ENCODE data around the gene SLC6A13.
A peak's percentile ranks its signal among the peaks of the same experiment; 100 is the strongest.
"Not testable (repeated sequence)": the region's sequence is repeated elsewhere in the genome, so short reads cannot be mapped to it uniquely, and the experiment has no call there.

The SLC6A13 gene

DNA sequence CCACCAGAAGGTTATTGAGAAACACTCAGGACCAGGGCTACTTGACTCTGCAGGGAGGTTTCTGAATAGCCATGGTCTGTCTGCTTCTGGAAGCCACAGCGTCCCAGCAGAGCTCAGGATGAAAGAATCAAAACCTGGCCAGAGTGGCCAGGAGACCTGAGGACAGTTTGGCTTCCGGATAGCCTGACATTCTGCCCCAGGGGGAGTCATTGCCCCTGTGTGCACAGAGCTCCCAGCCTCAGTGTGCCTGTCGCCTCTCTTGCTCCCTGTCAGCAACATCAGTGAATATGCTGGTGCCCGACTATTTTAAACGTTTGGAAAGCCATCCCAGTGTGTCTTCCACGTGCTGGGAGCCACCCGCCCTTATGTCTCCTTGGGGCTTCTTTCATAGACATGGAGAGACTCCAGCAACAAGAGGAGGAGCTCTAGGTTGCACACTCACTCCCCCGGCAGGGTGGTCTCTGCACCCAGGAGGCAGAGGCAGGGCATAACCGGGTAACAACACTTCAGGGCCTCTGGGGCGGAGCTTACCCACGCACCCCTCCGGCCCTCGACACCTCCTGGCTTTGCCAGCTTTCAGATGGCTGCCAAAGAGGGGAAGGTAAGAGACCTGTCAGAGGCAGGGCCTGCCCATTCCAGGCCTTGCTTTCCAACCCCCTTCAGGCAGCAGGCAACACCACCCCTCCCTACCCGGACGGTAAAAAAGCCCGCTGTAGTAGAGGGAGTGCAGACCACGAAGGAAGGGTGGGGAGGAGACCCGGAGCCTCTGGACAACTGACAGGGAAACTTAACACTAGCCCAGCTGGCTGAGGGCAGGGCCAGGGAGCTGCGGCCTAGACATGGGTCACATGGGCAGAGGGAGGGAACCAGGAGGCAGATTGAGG is 29.7 kb downstream of the SLC6A13 start:
- DNase-seq, result peak in 1 of 2 experiments; percentile 88

GRCh38 chr12:230925-231671 is 31.5 kb downstream of the SLC6A13 start:
- DNase-seq, result peak in 1 of 2 experiments; percentile 10

GRCh38 chr12:229441-230191 is 33.0 kb downstream of the SLC6A13 start:
- DNase-seq, result no peak

- no peak for DNase-seq
These were observed 33.8 kb downstream of the SLC6A13 start for GRCh38 chr12:228846-229200.

GRCh38 chr12:227923-228845 is 34.5 kb downstream of the SLC6A13 start:
- DNase-seq, result no peak

DNA sequence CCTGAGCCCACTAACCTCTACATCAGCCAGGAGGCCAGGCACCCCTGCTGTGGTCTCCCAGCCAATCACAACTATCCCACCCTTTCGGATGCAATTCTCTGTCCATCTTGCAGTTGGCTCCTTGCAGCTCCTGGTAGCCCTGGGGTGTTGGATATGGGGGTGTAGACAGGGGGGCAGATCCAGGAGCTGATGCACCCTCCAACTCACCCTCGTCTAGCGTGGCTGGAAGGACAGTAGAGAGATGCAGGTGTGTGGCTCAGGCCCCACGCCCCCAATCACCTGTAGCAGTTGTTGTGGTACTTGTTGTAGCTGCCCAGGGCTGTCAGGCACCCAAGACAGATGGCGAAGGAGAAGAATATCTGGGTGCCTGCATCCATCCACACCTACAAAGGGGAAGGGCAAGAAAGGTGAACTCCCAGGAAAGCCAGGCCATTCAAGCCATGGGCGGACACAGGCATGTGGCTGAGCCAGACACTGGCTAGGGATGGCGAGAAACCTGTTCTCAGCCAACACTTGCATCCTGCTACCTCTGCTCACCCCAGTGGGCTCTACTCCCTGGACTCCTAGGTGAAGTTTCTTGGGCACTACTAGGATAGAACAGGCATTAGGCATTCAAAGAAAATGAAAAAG is 35.2 kb downstream of the SLC6A13 start:
- no peak for DNase-seq

DNA sequence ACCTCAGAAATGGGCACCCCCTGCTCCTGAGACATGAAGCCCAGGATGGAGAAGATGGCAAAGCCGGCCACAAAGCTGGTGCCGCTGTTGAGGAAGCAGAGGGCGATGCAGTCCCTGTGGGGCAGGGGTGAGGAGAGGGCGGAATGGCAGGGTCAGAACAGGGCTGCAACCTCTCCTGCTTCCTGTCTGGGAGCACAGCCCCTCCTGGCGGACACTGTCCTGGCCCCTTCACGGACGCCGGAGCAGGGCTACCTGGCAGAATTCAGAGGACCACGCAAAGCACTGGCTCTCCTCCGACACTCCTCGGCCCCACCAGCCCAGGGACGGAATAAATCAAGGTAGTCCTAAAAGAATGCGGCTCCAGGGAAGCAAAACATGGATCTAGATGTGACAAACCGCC is 36.2 kb downstream of the SLC6A13 start:
- no peak for DNase-seq

DNA sequence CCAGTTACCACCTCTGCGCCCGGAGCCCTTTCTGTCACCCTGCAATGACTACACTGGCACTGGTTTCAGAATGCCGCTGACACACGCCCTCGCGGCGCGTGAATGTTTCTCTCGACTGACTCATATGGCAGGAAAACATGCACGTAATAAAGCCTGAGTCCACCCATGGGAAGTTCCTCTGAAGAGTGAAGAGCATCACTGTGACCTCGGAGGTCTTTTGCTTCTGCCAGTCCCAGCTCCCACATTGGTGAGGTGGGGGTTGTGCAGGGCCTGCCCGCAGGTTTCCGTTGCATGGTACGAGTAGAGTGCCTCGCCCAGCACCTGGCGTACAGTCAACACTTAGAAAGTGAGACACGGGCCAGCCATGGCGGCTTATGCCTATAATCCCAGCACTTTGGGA is 37.6 kb downstream of the SLC6A13 start:
- no peak for DNase-seq

DNA sequence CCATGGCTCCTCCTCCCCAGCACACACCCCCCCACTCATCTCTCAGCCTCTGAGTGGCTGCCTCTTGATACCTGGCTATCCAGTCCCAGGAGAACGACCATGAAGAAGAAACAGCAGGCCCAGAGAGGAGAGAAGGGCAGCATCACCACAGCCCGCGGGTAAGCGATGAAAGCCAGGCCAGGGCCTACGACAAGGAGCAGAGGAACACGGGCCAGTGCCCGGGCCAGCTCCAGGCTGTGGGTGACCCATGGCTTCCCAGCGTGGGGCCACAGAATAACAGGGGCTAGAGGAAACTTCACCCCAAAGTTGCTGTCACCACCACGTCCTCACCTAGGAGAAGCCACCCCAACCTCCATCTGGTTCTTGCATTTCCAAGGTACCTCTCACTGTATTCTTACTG is 38.3 kb downstream of the SLC6A13 start:
- DNase-seq, result no peak

DNA sequence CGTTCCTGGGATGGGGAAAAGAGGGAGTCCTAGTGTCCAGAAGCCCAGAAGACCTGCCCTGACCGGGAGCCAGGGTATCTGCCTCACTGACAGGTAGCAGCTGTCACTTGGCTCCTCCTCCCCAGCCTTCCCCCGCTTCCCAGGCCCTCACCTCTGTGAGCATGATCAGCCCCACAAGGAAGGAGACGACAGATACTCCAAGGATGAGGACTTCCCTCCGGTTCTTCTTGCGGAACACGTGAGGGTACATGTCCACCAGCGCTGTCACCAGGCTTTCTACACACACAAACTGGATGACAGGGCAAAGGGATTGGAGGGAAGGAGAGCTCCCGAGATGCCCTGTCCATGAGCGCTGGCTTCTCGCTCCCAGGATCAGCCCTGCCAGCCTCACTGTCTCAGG is 38.8 kb downstream of the SLC6A13 start:
- DNase-seq, result no peak

DNA sequence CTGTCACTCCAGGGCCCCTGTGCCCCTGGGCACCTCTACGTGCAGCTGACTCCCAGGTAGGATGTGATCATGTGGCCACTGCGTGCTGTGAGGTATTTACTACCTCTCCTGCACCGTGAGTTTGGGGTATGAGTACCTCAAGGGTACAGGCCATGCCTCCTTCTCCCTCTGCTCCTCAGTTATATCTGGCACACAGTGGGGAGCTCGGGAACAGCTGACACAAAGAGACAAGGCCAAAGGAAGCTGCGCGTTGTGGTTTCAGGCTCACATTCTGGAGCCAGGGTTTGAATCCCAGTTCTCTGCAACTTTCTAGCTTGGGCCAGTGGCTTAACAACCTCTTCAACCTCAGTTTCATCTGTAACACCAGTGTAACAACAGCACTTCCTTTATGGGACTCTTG is 40.9 kb downstream of the SLC6A13 start:
- no peak for DNase-seq

GRCh38 chr12:220946-221550 is 41.6 kb downstream of the SLC6A13 start:
- peak in 1 of 2 experiments; percentile 70 for DNase-seq

DNA sequence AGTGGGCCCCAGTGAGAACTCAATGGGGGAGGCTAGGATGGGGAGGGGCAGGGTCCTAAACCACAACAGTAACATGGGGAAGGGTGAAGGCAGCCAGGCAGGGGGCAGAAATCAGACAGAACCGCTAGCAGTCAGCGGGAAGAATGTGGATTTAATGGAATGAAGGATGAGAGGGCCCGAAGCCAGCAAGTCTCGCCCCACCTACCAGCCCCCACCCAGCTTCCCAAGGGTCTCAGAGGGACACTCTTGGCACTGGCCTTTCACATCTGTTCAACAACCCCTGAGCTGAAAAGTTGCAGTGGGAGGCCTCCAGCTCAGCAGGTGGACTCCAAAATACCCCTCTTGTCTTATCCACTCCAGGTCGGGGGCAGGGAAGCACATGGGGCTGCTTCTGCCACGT is 42.1 kb downstream of the SLC6A13 start:
- DNase-seq, result peak in 1 of 2 experiments; percentile 67

DNA sequence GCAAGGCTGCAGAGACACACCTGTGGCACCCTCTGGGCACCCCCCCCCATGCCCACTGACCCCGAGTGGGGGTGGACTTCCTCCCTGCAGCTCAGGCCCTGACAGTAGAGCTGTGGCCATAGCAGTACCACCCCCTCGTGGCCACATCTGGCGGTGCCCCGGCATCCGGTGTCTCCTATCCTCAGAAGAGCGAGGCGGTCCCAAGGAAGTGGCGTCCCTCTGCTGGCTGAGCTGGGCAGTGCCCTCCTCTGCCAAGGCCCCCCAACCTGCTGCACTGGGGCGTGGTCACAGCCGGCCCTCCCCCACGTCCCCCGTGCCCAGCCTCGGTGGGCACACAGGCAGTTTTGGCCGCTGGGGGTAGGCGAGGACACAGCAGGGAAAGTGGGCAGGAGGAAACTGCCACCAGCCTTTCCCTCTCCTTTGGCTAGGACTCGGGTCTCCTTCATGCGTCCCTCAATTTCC is 42.7 kb downstream of the SLC6A13 start:
- DNase-seq, result peak; percentile 62 to 79

- no peak for DNase-seq
These were observed 43.7 kb downstream of the SLC6A13 start for GRCh38 chr12:218728-219590.

DNA sequence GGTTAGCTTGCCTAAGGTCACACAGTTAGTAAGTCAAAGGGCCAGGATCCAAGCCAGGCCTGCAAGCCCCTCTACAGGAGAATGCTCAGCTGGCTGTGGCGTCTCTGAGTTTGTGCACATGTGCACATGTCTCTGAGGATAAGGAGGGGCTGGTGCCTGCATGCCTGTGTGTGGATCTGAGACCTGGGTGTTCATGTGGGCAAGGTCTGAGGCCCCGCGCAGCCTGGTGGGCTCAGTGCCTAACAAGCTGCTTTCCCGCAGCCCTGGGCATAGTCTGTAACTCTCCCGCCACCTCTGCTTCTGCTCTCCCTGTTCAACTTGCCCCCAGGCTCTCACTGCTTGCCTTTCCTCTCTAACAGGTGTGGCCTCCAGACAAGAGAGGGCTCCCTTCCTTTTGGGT is 44.4 kb downstream of the SLC6A13 start:
- DNase-seq, result no peak

DNA sequence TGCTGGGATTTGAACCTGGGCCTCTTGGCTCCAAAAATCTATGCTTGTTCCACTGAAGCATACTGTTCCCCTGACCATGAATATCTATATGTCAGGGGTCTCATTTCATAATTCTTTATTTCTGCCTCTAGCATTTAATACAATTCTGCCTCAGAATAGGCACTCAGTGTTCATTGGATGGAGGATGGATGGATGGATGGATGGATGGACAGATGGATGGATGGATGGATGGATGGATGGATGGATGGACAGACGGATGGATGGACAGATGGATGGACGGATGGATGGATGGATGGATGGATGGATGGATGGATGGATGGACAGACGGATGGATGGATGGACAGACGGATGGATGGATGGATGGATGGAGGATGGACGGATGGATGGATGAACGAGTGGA is 45.6 kb downstream of the SLC6A13 start:
- not testable (repeated sequence) for DNase-seq

DNA sequence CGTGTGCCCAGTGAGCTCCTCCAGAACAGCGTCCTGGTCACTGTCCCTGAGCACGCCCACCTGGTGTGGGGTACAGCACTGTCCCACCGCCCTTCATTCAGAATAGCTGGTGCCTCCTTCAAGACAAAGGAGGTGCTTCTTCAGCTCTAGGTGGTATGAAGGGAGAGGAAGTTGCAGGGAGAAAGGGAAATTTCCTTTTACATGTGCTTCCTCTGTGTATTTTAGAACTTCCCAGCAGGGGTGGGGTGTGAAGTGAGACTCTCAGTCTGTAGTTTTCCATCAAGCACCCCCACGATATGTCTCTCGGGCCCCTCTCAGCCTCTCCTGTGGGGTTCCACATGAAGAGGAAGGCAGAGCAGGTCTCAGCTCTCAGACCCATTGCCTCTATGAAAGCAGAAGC is 47.5 kb downstream of the SLC6A13 start:
- DNase-seq, result no peak

- no peak for DNase-seq
These were observed 48.5 kb downstream of the SLC6A13 start, which contains the start of gene SLC6A12 for GRCh38 chr12:214003-214741. Gene SLC6A12 (minus strand): TSS chr12:214157. CDS start chr12:209986, 4,171 bp downstream.

Data from NCI-H524 (cell line).